Panc1 (cell line): ENCODE data around the gene ZNF462. TPM values are rescaled to one million over a fixed set of nuclear protein-coding genes. Genes with fewer than 3 reads are reported as not detected.
"Not testable (repeated sequence)": the region's sequence is repeated elsewhere in the genome, so short reads cannot be mapped to it uniquely, and the experiment has no call there.

Source experiments
- ATAC-seq: fragments of 200-7000 bp; cut with Tn5 transposase; 2 replicates; pipeline ENCODE4 v1.9.1; 2020; ENCODE audit warnings: mild to moderate bottlenecking, moderate library complexity
- BruUV-seq: library from RNA; stranded (reverse); fragments of 400-500 nt; replicated peaks from 2 replicates; lab custom pipeline; 2021; lab: Mats Ljungman, UMichigan
- CTCF ChIA-PET: fragments of 300-600 bp; sonication (Branson Sonifier 250); formaldehyde crosslinking; loops from one replicate; lab custom pipeline; 2022; ENCODE audit warnings: antibody characterized with exemption; lab: Charles Lee
- POLR2A ChIA-PET: fragments of 300-600 bp; sonication (Branson Sonifier 250); formaldehyde crosslinking; loops from one replicate; lab custom pipeline; 2022; ENCODE audit warnings: antibody characterized with exemption; lab: Charles Lee
- DNase-seq: peaks from one replicate; pipeline ENCODE4 v3.0.0-alpha.2; 2010; ENCODE audit warnings: low read depth, low spot score
- H3K27ac ChIP-seq: 2 replicates; pipeline ENCODE4 v1.5.1; 2011; ENCODE audit warnings: mild to moderate bottlenecking, low read length, inconsistent platforms
- H3K27me3 ChIP-seq: fragments of 200-500 bp; sonication (Bioruptor generic); 2 replicates; pipeline ENCODE4 v1.6.0; 2014; ENCODE audit warnings: low read length, inconsistent platforms; ENCODE audit not compliant: control insufficient read depth, insufficient read depth
- H3K36me3 ChIP-seq: fragments of 200-500 bp; sonication (Bioruptor generic); 2 replicates; pipeline ENCODE4 v1.5.1; 2014; ENCODE audit warnings: inconsistent platforms, mild to moderate bottlenecking, low read length, moderate library complexity; ENCODE audit not compliant: control insufficient read depth, insufficient read depth
- H3K4me1 ChIP-seq: 2 replicates; pipeline ENCODE4 v1.5.1; 2011; ENCODE audit warnings: inconsistent platforms, mild to moderate bottlenecking, low read length, moderate library complexity; ENCODE audit not compliant: control insufficient read depth, insufficient read depth
- H3K4me3 ChIP-seq, 2 experiments: 2 replicates each; pipeline ENCODE4 v1.5.1; 2011 to 2012; ENCODE audit warnings: low read depth in 2 of 2, low read length in 2 of 2, mild to moderate bottlenecking in 2 of 2, inconsistent platforms in 1 of 2, moderate library complexity in 1 of 2
- H3K9me3 ChIP-seq: fragments of 200-500 bp; sonication (Bioruptor generic); 2 replicates; pipeline ENCODE4 v1.5.1; 2014; ENCODE audit warnings: low read depth, mild to moderate bottlenecking, inconsistent platforms, low read length, moderate library complexity; ENCODE audit not compliant: control insufficient read depth, insufficient read depth
- CTCF ChIP-seq: fragments of 450-650 bp; IDR thresholded peaks from 2 replicates; pipeline ENCODE4 v1.5.1; 2017; ENCODE audit warnings: mild to moderate bottlenecking
- POLR2AphosphoS5 ChIP-seq: IDR thresholded peaks from 2 replicates; pipeline ENCODE4 v1.6.1; 2012; ENCODE audit warnings: mild to moderate bottlenecking, low read depth, low read length, moderate library complexity
- REST ChIP-seq, 2 experiments: IDR thresholded peaks; 2 replicates each; pipeline ENCODE4 v1.6.1; 2011 to 2012; ENCODE audit warnings: low read depth in 2 of 2, control low read depth in 1 of 2, low read length in 1 of 2, mild to moderate bottlenecking in 1 of 2, moderate library complexity in 1 of 2; ENCODE audit not compliant: insufficient read depth in 1 of 2
- SIN3A ChIP-seq: IDR thresholded peaks from 2 replicates; pipeline ENCODE4 v1.6.1; 2012; ENCODE audit warnings: low read depth, mild to moderate bottlenecking, low read length, moderate library complexity, borderline replicate concordance; ENCODE audit not compliant: insufficient read depth
- TCF7L2 ChIP-seq: IDR thresholded peaks from 2 replicates; pipeline ENCODE4 v1.6.1; 2011; ENCODE audit warnings: mild to moderate bottlenecking, low read depth, low read length, inconsistent platforms
- in situ Hi-C: cut with HindIII; loops from 2 replicates; pipeline ENCODE4 v1.10.0; 2016; ENCODE audit warnings: low sequenced_read_pairs, low pct_unique_long_range_greater_than_20kb
- intact Hi-C: fragments of 100-400 bp; cut with micrococcal nuclease; formaldehyde crosslinking; loops from one replicate; pipeline ENCODE4 v1.10.0; 2022; ENCODE audit not compliant: unreplicated experiment
- total RNA-seq: library from RNA; stranded (reverse); gene quantifications from one replicate; pipeline ENCODE4 v1.2.1, GENCODE V29; 2021; ENCODE audit not compliant: unreplicated experiment

ZNF462 gene
- total RNA-seq, 1 experiment from 2014 or later: 34.8 TPM

GRCh38 chr9:106846307-106846706 is 16.7 kb upstream of the ZNF462 start:
- ChIA-PET CTCF (no interaction called here), POLR2A (no interaction called here)
- in situ Hi-C loops (no loop called here), intact Hi-C loops (no loop called here)
- H3K4me3 ChIP-seq: no peak overlapping the region
- H3K27me3 ChIP-seq: no peaks in the 10 kb centered on the region
- ATAC-seq (no peak), DNase-seq (no peak)
- H3K27ac ChIP-seq: no peak overlapping the region
- no peaks in the 10 kb centered on the region for H3K4me1 ChIP-seq
- no peaks in the 10 kb centered on the region for H3K36me3 ChIP-seq
- H3K9me3 ChIP-seq: no peaks in the 10 kb centered on the region
- BruUV-seq: no TSS peak
- TF ChIP-seq POLR2AphosphoS5: no peak
- TF ChIP-seq TCF7L2: no peak
- TF ChIP-seq REST (IDR thresholded peaks at IDR 0.05; ENCODE audit: insufficient read depth in 1 of 2, low read depth in 2 of 2, low read length in 1 of 2): no peak
- TF ChIP-seq SIN3A: no peak
- no peak for TF ChIP-seq CTCF

GRCh38 chr9:106846857-106847256 is 16.1 kb upstream of the ZNF462 start:
- Histone ChIP-seq H3K36me3 (no peaks in the 10 kb centered on the region), H3K27ac (no peak overlapping the region), H3K27me3 (no peaks in the 10 kb centered on the region), H3K9me3 (no peaks in the 10 kb centered on the region), H3K4me1 (no peaks in the 10 kb centered on the region), H3K4me3 (no peak overlapping the region)
- ChIA-PET CTCF (no interaction called here), POLR2A (no interaction called here)
- BruUV-seq: no TSS peak
- TF ChIP-seq POLR2AphosphoS5 (no peak), SIN3A (no peak), CTCF (no peak), TCF7L2 (no peak), REST (IDR thresholded peaks at IDR 0.05; ENCODE audit: insufficient read depth in 1 of 2, low read depth in 2 of 2, low read length in 1 of 2) (no peak)
- intact Hi-C loops: no loop called here
- no peak for DNase-seq
- in situ Hi-C loops: no loop called here
- ATAC-seq: 0 out of 2 replicates have a peak, but pooled peaks have one; percentile 45

DNA sequence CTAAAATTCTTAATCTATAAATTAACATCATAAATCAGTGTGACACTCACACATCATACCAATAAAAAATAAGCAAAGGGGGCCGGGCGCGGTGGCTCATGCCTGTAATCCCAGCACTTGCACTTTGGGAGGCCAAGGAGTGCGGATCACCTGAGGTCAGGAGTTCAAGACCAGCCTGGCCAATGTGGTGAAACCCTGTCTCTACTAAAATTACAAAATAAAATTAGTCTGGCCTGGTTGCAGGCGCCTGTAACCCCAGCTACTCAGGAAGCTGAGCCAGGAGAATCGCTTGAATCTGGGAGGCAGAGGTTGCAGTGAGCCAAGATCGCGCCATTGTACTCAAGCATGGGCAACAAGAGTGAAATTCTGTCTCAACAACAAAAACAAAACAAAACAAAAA is 11.3 kb upstream of the ZNF462 start:
- H3K27me3 ChIP-seq, H3K9me3 ChIP-seq, BruUV-seq, CTCF ChIA-PET, in situ Hi-C loops, POLR2A ChIA-PET, DNase-seq, ATAC-seq, H3K4me1 ChIP-seq, H3K36me3 ChIP-seq, intact Hi-C loops, H3K4me3 ChIP-seq, H3K27ac ChIP-seq: not testable (repeated sequence)
